ENCODE results near the gene GALK1. TPM values are rescaled to one million over a fixed set of nuclear protein-coding genes. Genes with fewer than 3 reads are reported as not detected.

GALK1 gene
- total and polyA plus RNA-seq, 2 of the 13 experiments (the other 11 are each of a cell fraction or from before 2014, with no cell fraction given) = 59.9 to 93.6 TPM

GRCh38 chr17:75749545-75750389 lies 15.2 kb downstream of the GALK1 start (continued):
- TF ChIP-seq ZNF318 (CRISPR knock-in tag; IDR thresholded peaks at IDR 0.05) (0 out of 2 replicates have a peak, but pooled peaks have one; percentile 32), NFE2 (CRISPR knock-in tag; IDR thresholded peaks at IDR 0.05) (no peak), ZNF253 (CRISPR knock-in tag; IDR thresholded peaks at IDR 0.05; ENCODE audit: borderline replicate concordance) (no peak), ZNF574 (CRISPR knock-in tag; IDR thresholded peaks at IDR 0.05) (peak; percentile 98), ZFP82 (CRISPR knock-in tag; IDR thresholded peaks at IDR 0.05; ENCODE audit: borderline replicate concordance) (no peak), ZBTB8A (CRISPR knock-in tag; IDR thresholded peaks at IDR 0.05; ENCODE audit: borderline replicate concordance, low read depth) (no peak), TCF7L2 (IDR thresholded peaks at IDR 0.05; ENCODE audit: low read depth, low read length) (no peak), KLF13 (CRISPR knock-in tag; IDR thresholded peaks at IDR 0.05) (no peak)

Data from HepG2 (cell line).